PC-9 (cell line): ENCODE results near the gene CXCL8. TPM values are rescaled to one million over a fixed set of nuclear protein-coding genes. Genes with fewer than 3 reads are reported as not detected.

Source experiments
- BruUV-seq: library from RNA; stranded (reverse); fragments of 400-500 nt; replicated peaks from 2 replicates; lab custom pipeline; 2021; lab: Mats Ljungman, UMichigan
- CTCF ChIA-PET: fragments of 300-600 bp; sonication (Branson Sonifier 250); formaldehyde crosslinking; loops from one replicate; lab custom pipeline; 2022; ENCODE audit warnings: antibody characterized with exemption; lab: Charles Lee
- POLR2A ChIA-PET: fragments of 300-600 bp; sonication (Branson Sonifier 250); formaldehyde crosslinking; loops from one replicate; lab custom pipeline; 2022; ENCODE audit warnings: antibody characterized with exemption; ENCODE audit not compliant: unreplicated experiment; lab: Charles Lee
- DNase-seq, 2 experiments: peaks; one replicate each; pipeline versions ENCODE4 v3.0.0 to v3.0.0-alpha.2; 2015 to 2022; ENCODE audit warnings: mixed read lengths in 1 of 2
- H2AFZ ChIP-seq: fragments of 200-600 bp; sonication (generic); 2 replicates; pipeline ENCODE4 v1.8.1; 2017; ENCODE audit warnings: antibody characterized with exemption
- H3F3A ChIP-seq: fragments of 200-600 bp; sonication (generic); 2 replicates; pipeline ENCODE4 v1.8.1; 2017; ENCODE audit warnings: antibody characterized with exemption, mild to moderate bottlenecking, low read depth; ENCODE audit not compliant: insufficient read depth
- H3K27ac ChIP-seq: fragments of 200-600 bp; sonication (generic); 2 replicates; pipeline ENCODE4 v1.6.1; 2016; ENCODE audit warnings: mixed run types
- H3K27me3 ChIP-seq: fragments of 200-600 bp; sonication (generic); 2 replicates; pipeline ENCODE4 v1.6.1; 2016; ENCODE audit warnings: low read depth, mixed run types; ENCODE audit not compliant: insufficient read depth
- H3K36me3 ChIP-seq: fragments of 200-600 bp; sonication (generic); 2 replicates; pipeline ENCODE4 v1.6.1; 2016; ENCODE audit warnings: low read depth, mixed run types
- H3K4me1 ChIP-seq: fragments of 200-600 bp; sonication (generic); replicated peaks from 2 replicates; pipeline ENCODE4 v1.6.1; 2016; ENCODE audit warnings: mixed run types; ENCODE audit not compliant: insufficient read depth
- H3K4me2 ChIP-seq: fragments of 200-600 bp; sonication (generic); 2 replicates; pipeline ENCODE4 v1.6.1; 2017; ENCODE audit warnings: mixed run types
- H3K4me3 ChIP-seq: fragments of 200-600 bp; sonication (generic); 2 replicates; pipeline ENCODE4 v1.6.1; 2016; ENCODE audit warnings: mixed run types
- H3K79me2 ChIP-seq: fragments of 200-600 bp; sonication (generic); 2 replicates; pipeline ENCODE4 v1.6.1; 2017; ENCODE audit warnings: low read depth, mixed run types
- H3K9me2 ChIP-seq: fragments of 200-600 bp; sonication (generic); 2 replicates; pipeline ENCODE4 v1.8.1; 2017; ENCODE audit warnings: mild to moderate bottlenecking; ENCODE audit not compliant: insufficient read depth
- H3K9me3 ChIP-seq: fragments of 200-600 bp; sonication (generic); 2 replicates; pipeline ENCODE4 v1.8.1; 2016; ENCODE audit warnings: low read depth; ENCODE audit not compliant: insufficient read depth
- H4K20me1 ChIP-seq: fragments of 200-600 bp; sonication (generic); 2 replicates; pipeline ENCODE4 v1.8.1; 2017; ENCODE audit not compliant: insufficient read depth
- CTCF ChIP-seq: fragments of 200-600 bp; sonication (generic); conservative IDR thresholded peaks from 2 replicates; pipeline ENCODE4 v1.6.1; 2017; ENCODE audit warnings: mixed run types, antibody characterized with exemption, mild to moderate bottlenecking, moderate library complexity
- EZH2 ChIP-seq: fragments of 200-600 bp; sonication (generic); IDR thresholded peaks from 2 replicates; pipeline ENCODE4 v1.8.0; 2017; ENCODE audit warnings: antibody characterized with exemption, low read depth
- intact Hi-C: fragments of 100-400 bp; cut with micrococcal nuclease; formaldehyde crosslinking; loops from one replicate; pipeline ENCODE4 v1.10.0; 2022; ENCODE audit not compliant: unreplicated experiment
- total RNA-seq: library from RNA; stranded (reverse); gene quantifications from 2 replicates; pipeline ENCODE4 v1.2.3, GENCODE V29; 2021

CXCL8 gene
- total RNA-seq, 1 experiment from 2014 or later: 0.35 TPM

DNA sequence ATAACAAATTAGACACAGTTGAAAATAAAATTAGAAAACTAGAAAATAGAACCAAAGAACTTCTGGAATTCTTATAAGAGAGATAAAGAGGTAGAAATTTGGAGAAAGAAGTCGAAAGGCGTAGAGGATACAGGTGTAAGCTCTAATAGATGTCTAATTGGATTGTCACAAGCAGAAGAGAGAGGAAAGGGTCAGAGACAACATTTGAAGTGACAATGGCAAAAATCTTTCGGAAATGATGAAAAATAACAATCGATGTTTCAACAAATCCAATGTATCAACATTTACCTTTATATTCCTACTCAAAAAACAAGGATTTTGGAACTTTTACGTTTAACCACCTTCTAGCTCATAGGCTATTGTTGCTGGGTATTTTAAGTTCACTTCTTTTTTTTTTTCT is 3.8 kb downstream of the CXCL8 start:
- Histone ChIP-seq H2AFZ (no peak overlapping the region), H3K36me3 (no peaks in the 10 kb centered on the region), H3K27ac (no peak overlapping the region), H3K4me2 (no peak overlapping the region), H4K20me1 (no peaks in the 10 kb centered on the region), H3K4me1 (peaks cover 22% of the 10 kb centered on the region), H3K4me3 (no peak overlapping the region), H3F3A (peaks cover 9% of the 10 kb centered on the region), H3K9me2 (no peaks in the 10 kb centered on the region), H3K79me2 (no peaks in the 10 kb centered on the region), H3K27me3 (no peaks in the 10 kb centered on the region), H3K9me3 (no peaks in the 10 kb centered on the region; the same call in 1 of the 2 replicates)
- TF ChIP-seq EZH2 (no peak), CTCF (no peak)
- ChIA-PET CTCF (no interaction called here), POLR2A (no interaction called here)
- BruUV-seq: no TSS peak
- intact Hi-C loops: loop anchor here (5.0 kb wide), 2 partner anchors 67 to 82 kb away; no protein-coding TSS in a partner anchor
- no peak for DNase-seq

GRCh38 chr4:73750730-73751129 is 10.4 kb downstream of the CXCL8 start:
- POLR2A ChIA-PET: no interaction called here
- intact Hi-C loops: no loop called here

GRCh38 chr4:73751166-73751565 is 10.8 kb downstream of the CXCL8 start:
- ChIA-PET CTCF (no interaction called here), POLR2A (no interaction called here)
- H3K4me1 ChIP-seq: no peaks in the 10 kb centered on the region
- TF ChIP-seq CTCF (no peak), EZH2 (no peak)
- H3K9me2 ChIP-seq: no peaks in the 10 kb centered on the region
- BruUV-seq: no TSS peak
- no peak overlapping the region for H3K4me3 ChIP-seq
- no peaks in the 10 kb centered on the region for H3K79me2 ChIP-seq
- no peaks in the 10 kb centered on the region for H3K27me3 ChIP-seq
- H2AFZ ChIP-seq: no peak overlapping the region
- no peak for DNase-seq
- H3K4me2 ChIP-seq: no peak overlapping the region
- no peaks in the 10 kb centered on the region for H3K36me3 ChIP-seq
- intact Hi-C loops: no loop called here
- no peak overlapping the region for H3K27ac ChIP-seq
- no peaks in the 10 kb centered on the region for H3K9me3 ChIP-seq
- H3F3A ChIP-seq: no peaks in the 10 kb centered on the region
- no peaks in the 10 kb centered on the region for H4K20me1 ChIP-seq

More at GRCh38 chr4:73750730-73751129, 10.4 kb downstream of the CXCL8 start:
- Histone ChIP-seq H3K27me3 (no peaks in the 10 kb centered on the region), H3K4me1 (no peaks in the 10 kb centered on the region), H3K36me3 (no peaks in the 10 kb centered on the region), H3K4me2 (no peak overlapping the region), H2AFZ (no peak overlapping the region), H3K79me2 (no peaks in the 10 kb centered on the region), H3K4me3 (no peak overlapping the region), H3K27ac (no peak overlapping the region), H3K9me3 (no peaks in the 10 kb centered on the region), H3K9me2 (no peaks in the 10 kb centered on the region), H3F3A (no peaks in the 10 kb centered on the region), H4K20me1 (no peaks in the 10 kb centered on the region)
- no peak for TF ChIP-seq EZH2
- no peak for TF ChIP-seq CTCF
- no peak for DNase-seq
- no TSS peak for BruUV-seq
- CTCF ChIA-PET: no interaction called here
